ENCODE measurements around the gene ST6GALNAC4.

Gene ST6GALNAC4

DNA sequence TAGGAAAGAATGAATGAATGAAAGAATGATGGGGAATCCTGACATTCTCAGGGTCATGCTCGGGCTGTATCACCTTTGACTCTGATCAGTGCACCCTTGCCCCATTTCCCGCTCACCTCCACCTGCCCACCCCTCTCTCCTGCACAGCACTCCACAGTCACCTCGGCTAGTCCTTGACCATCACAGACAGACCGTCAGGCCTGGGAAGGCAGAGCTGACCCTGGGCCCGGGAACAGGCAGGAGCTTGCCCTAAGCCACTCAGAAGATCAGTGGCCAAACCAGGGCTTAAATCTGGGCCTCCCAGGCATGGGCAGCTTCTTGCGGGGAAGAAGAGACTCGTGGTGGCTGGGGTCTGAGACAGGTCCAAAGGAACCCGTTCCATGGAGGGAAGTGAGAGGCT, 21.0 kb downstream of the ST6GALNAC4 start:
- TF ChIP-seq, protein P1, sequence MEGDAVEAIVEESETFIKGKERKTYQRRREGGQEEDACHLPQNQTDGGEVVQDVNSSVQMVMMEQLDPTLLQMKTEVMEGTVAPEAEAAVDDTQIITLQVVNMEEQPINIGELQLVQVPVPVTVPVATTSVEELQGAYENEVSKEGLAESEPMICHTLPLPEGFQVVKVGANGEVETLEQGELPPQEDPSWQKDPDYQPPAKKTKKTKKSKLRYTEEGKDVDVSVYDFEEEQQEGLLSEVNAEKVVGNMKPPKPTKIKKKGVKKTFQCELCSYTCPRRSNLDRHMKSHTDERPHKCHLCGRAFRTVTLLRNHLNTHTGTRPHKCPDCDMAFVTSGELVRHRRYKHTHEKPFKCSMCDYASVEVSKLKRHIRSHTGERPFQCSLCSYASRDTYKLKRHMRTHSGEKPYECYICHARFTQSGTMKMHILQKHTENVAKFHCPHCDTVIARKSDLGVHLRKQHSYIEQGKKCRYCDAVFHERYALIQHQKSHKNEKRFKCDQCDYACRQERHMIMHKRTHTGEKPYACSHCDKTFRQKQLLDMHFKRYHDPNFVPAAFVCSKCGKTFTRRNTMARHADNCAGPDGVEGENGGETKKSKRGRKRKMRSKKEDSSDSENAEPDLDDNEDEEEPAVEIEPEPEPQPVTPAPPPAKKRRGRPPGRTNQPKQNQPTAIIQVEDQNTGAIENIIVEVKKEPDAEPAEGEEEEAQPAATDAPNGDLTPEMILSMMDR (IDR thresholded peaks at IDR 0.05), result no peak

DNA sequence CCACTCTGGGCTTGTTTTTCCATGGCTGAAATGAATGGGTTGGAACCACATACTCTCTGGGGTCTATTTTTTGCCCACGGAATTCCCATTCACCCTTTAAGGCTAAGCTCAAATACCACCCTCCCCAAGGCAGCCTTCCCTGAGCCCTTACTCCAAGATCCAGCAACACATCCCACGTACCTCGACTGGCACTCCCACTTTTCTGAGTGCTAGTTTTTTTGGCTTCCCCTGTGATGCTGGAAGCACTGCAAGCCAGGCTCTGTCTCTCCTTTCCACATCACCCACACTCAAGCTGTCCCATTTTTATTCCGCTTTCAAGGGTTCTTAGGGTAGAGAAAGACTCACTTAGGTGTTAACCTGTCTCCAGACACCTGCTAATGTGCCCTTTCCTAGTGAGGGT, 23.4 kb downstream of the ST6GALNAC4 start:
- TF ChIP-seq, protein P1 (IDR thresholded peaks at IDR 0.05), result no peak

DNA sequence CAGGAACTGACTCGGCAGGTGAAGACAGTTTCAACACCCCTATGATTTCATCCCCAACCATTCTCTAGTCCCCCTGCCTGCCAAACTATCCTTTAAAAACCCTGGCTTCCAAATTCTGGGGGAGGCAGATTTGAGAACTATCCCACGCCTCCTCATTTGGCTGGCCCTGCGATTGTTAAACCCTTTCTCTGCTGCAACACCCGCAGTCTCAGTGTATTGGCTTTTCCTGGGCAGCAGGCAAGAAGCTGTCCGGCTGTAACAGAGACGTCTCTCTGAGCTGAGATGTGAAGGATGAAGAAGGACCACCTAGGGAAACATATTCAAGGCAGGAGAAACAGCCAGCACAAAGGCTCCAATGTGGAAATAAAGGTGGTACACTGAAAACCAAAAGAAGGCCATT, 24.0 kb downstream of the ST6GALNAC4 start:
- TF ChIP-seq, protein P1 (IDR thresholded peaks at IDR 0.05), result no peak

DNA sequence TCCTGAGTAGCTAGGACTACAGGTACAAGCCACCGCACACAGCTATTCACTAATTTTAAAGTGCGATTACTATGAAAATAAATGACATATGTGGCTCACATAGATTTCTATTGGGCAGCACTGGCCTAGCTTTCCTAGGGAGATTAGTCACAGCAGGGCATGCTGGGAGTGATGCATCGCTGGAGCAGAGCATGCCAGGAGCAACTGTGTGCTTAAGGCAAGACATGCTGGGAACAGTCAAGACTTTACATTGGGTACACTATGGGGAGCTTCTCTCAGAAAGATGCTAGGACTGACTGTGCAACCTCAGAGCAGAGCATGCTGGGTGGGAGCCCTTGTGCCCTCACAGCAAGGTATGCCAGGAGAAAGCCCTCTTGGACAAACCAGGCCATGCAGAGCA, 26.8 kb downstream of the ST6GALNAC4 start:
- TF ChIP-seq, protein P1 (IDR thresholded peaks at IDR 0.05), result no peak

DNA sequence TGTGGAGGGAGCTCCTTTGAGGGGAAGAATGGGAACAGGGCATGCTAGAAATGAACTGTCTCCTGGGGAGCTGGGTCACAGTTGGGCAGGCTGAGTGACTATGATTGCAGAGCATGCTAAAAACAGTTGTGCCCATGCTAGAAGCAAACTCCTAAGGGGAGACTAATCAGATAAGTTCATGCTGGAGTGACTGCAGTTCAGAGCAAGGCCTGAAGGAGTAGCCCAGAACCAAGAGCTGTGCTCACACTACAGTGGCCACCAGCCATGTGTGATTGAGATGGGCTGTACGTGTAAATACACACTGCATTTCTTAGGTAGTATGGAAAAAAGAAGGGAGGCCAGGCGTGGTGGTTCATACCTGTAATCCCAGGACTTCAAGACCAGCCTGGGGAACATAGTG, 29.0 kb downstream of the ST6GALNAC4 start:
- TF ChIP-seq, protein P1 (IDR thresholded peaks at IDR 0.05), result no peak

DNA sequence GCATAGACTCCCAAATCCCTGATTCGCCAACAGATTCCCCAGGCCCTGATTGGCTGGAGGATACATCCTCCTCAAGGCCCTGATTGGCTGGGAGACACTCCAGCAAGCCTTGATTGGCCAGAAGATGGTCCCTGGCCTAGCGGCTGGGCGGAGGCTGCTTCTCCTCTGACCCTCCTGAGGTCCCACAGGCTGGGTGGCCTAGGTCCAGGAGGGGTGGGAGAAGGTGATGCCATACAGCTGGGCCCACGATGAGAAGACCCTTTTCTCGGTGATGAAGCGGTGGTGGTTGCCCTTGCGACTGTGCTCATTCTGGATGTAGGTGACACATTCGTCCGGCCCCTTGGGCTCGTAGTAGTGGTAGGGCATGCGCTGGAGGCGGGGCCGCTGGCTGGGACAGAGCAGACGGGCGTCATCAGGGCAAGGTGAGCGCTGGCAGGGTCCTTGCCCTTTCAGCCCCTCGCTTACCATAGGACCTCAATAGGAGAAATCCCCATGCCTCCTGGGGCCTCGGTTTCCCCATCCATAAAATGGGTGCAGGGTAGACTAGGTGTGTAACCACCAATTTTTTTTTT, 30.4 kb downstream of the ST6GALNAC4 start:
- TF ChIP-seq, protein P1 (IDR thresholded peaks at IDR 0.05), result no peak

DNA sequence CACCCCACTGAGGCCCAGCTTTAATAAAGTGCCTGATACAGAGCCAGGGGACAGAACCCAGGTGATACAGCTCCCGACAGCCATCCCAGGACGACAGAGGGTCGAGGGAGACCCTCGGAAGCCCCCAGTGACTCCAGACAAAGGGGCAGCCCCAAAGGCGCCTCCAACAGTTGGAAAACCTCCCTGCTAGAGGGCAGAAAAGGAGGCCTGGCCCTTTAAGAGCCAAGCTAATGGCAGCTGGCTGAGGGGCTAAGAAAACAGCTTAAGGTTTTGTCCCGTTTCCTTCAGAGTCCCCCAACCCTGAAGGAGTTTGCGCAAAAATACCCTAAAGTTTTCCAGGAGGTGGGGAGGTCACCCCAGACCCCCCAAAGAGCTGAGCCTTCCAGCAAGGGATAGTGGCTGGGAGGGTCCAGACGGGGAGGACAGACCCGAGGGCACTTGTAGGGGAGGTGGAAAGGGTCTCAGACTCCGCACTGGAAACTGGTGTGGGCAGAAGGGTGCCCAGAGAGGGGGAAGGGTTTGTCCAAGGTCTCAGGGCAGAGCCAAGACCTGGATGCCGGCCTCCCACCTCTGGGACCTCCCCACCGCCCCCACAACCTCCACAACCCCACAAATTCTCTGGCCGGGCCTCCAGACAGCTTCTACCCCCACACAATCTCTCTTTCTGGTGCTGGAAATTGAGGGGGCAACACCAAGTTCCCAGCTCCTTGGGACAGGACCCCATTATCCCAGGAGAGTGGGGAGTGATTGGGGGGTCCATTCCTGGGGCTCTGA, 31.1 kb downstream of the ST6GALNAC4 start:
- TF ChIP-seq, protein P1 (IDR thresholded peaks at IDR 0.05), result no peak

Measured in LNCAP (cell line).